GM19023 (cell line): Measurements from ENCODE around the gene OR13C3.
"Not testable (repeated sequence)": the region's sequence is repeated elsewhere in the genome, so short reads cannot be mapped to it uniquely, and the experiment has no call there.

Experiments
- ATAC-seq: cut with Tn5 transposase; IDR thresholded peaks from one replicate; pipeline ENCODE4 v1.9.1; 2021; ENCODE audit warnings: mild to moderate bottlenecking, moderate library complexity; ENCODE audit not compliant: unreplicated experiment

Gene OR13C3

GRCh38 chr9:104536756-104537155 lies at the start of gene OR13C3:
Gene OR13C3 (minus strand): TSS chr9:104536856. CDS start chr9:104536723, 133 bp downstream.
- no peak for ATAC-seq

GRCh38 chr9:104580562-104580961 lies 43.9 kb upstream of the OR13C3 start:
- ATAC-seq = no peak

GRCh38 chr9:104577263-104577662 lies 40.6 kb upstream of the OR13C3 start:
- no peak for ATAC-seq

GRCh38 chr9:104575456-104575855 lies 38.8 kb upstream of the OR13C3 start:
- no peak for ATAC-seq

GRCh38 chr9:104572612-104573011 lies 36.0 kb upstream of the OR13C3 start:
- no peak for ATAC-seq

GRCh38 chr9:104568868-104569267 lies 32.2 kb upstream of the OR13C3 start, which contains the start of gene OR13C8:
Gene OR13C8 (plus strand): TSS chr9:104569168. CDS start chr9:104569168, 0 bp downstream.
- no peak for ATAC-seq

- no peak for ATAC-seq
Observed at GRCh38 chr9:104564358-104564757, 27.7 kb upstream of the OR13C3 start.

- ATAC-seq = no peak
Observed at GRCh38 chr9:104556830-104557634, 20.4 kb upstream of the OR13C3 start.

GRCh38 chr9:104555521-104555920 lies 18.9 kb upstream of the OR13C3 start:
- ATAC-seq = no peak

- ATAC-seq = no peak
Observed at GRCh38 chr9:104553261-104553660, 16.6 kb upstream of the OR13C3 start.

- no peak for ATAC-seq
Observed at GRCh38 chr9:104544644-104545043, 8.0 kb upstream of the OR13C3 start.

GRCh38 chr9:104539275-104539674 lies 2.6 kb upstream of the OR13C3 start:
- no peak for ATAC-seq

- no peak for ATAC-seq
Observed at GRCh38 chr9:104527109-104527508, 9.5 kb downstream of the OR13C3 start, which contains the start of gene OR13C4. Gene OR13C4 (minus strand): TSS chr9:104527209. CDS start chr9:104527209, 0 bp downstream.

GRCh38 chr9:104520241-104520640 lies 16.4 kb downstream of the OR13C3 start:
- ATAC-seq = not testable (repeated sequence)

- ATAC-seq = no peak
Observed at GRCh38 chr9:104514901-104515300, 21.8 kb downstream of the OR13C3 start.

- ATAC-seq = no peak
Observed at GRCh38 chr9:104506565-104506964, 30.1 kb downstream of the OR13C3 start.

GRCh38 chr9:104503963-104504362 lies 32.7 kb downstream of the OR13C3 start, which contains the start of gene OR13F1:
Gene OR13F1 (plus strand): TSS chr9:104504263. CDS start chr9:104504263, 0 bp downstream.
- ATAC-seq = no peak

GRCh38 chr9:104503440-104503839 lies 33.2 kb downstream of the OR13C3 start:
- ATAC-seq = no peak

- no peak for ATAC-seq
Observed at GRCh38 chr9:104494808-104495207, 41.8 kb downstream of the OR13C3 start.
